ENCODE results near the gene LRRD1.
"Not testable (repeated sequence)": the region's sequence is repeated elsewhere in the genome, so short reads cannot be mapped to it uniquely, and the experiment has no call there.

The LRRD1 gene

DNA sequence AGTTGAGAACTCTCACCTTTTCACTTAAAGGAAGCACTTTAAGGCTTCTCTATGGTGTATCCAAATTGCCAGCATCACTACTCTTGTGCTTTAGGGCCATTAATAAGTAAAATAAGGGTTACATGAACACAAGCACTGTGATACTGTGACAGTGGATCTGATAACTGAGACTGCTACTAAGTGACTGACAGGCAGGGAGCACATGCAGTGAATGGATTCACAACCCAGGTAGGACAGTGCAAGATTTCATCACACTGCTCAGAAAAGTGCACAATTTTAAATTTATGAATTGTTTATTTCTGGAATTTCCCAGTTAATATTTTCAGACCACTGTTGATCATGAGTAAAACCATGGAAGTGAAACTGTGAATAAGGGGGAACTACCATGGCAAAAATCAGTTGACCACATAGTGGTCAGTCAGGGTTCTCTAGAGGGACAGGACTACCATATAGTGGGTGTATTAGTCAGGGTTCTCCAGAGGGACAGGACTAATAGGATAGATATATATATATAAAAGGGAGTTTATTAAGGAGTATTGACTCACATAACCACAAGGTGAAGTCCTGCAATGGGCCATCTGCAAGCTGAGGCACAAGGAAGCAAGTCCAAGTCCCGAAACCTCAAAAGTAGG lies 23.7 kb downstream of the LRRD1 start:
- Histone ChIP-seq H3K4me2 (ENCODE audit: low read length) (no peak overlapping the region), H3K9me3 (ENCODE audit: control insufficient read depth, low read length) (no peaks in the 10 kb centered on the region), H3K4me3 (ENCODE audit: low read depth, low read length) (no peak overlapping the region), H2AFZ (no peak overlapping the region), H3K27me3 (ENCODE audit: control insufficient read depth, insufficient read depth, low read length) (no peaks in the 10 kb centered on the region), H3K36me3 (ENCODE audit: control insufficient read depth, insufficient read depth, low read length) (no peaks in the 10 kb centered on the region), H3K27ac (no peak overlapping the region), H3K9ac (no peak overlapping the region), H3K79me2 (no peaks in the 10 kb centered on the region), H3K4me1 (no peaks in the 10 kb centered on the region)
- TF ChIP-seq CTCF (IDR thresholded peaks at IDR 0.05): no peak

GRCh38 chr7:92150450-92151017 lies 28.4 kb downstream of the LRRD1 start:
- Histone ChIP-seq H3K9ac (no peak overlapping the region), H3K4me2 (ENCODE audit: low read length) (no peak overlapping the region), H3K79me2 (no peaks in the 10 kb centered on the region), H2AFZ (no peak overlapping the region), H3K27me3 (ENCODE audit: control insufficient read depth, insufficient read depth, low read length) (no peaks in the 10 kb centered on the region), H3K27ac (no peak overlapping the region), H3K36me3 (ENCODE audit: control insufficient read depth, insufficient read depth, low read length) (no peaks in the 10 kb centered on the region), H3K4me3 (ENCODE audit: low read depth, low read length) (no peak overlapping the region), H3K9me3 (ENCODE audit: control insufficient read depth, low read length) (no peaks in the 10 kb centered on the region), H3K4me1 (no peaks in the 10 kb centered on the region)
- no peak for TF ChIP-seq CTCF (IDR thresholded peaks at IDR 0.05)

DNA sequence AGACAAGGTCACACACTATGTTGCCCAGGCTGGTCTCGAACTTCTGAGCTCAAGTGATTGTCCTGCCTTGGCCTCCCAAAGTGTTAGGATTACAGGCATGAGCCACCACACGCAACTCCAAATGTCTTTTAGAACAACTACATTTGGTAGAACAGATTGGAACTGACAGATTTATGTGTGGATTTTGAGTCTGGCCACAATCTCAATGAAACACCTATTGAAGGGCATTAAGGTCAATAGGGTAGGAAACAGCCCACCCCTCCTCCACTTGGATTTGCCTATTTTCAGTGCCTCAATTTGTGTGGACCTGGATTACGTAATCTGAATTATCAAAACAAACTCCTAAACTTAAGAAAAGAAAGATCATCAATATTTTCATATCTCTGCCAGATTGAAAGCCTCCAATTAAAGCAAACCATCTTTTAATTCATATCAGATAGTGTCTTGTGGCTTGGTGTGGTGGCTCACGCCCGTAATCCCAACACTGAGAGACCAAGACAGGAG lies 29.2 kb downstream of the LRRD1 start:
- no peak overlapping the region for H3K9ac ChIP-seq
- H3K27me3 ChIP-seq (ENCODE audit: control insufficient read depth, insufficient read depth, low read length): no peaks in the 10 kb centered on the region
- no peak overlapping the region for H3K27ac ChIP-seq
- H3K79me2 ChIP-seq: no peaks in the 10 kb centered on the region
- TF ChIP-seq CTCF (IDR thresholded peaks at IDR 0.05): no peak
- no peak overlapping the region for H3K4me3 ChIP-seq (ENCODE audit: low read depth, low read length)
- no peaks in the 10 kb centered on the region for H3K4me1 ChIP-seq
- H2AFZ ChIP-seq: no peak overlapping the region
- H3K36me3 ChIP-seq (ENCODE audit: control insufficient read depth, insufficient read depth, low read length): no peaks in the 10 kb centered on the region
- H3K4me2 ChIP-seq (ENCODE audit: low read length): no peak overlapping the region
- no peaks in the 10 kb centered on the region for H3K9me3 ChIP-seq (ENCODE audit: control insufficient read depth, low read length)

- H3K79me2 ChIP-seq; H3K9me3 ChIP-seq (ENCODE audit: control insufficient read depth, low read length); H3K27me3 ChIP-seq (ENCODE audit: control insufficient read depth, insufficient read depth, low read length); H3K36me3 ChIP-seq (ENCODE audit: control insufficient read depth, insufficient read depth, low read length); H3K27ac ChIP-seq; H3K9ac ChIP-seq; H2AFZ ChIP-seq; H3K4me3 ChIP-seq (ENCODE audit: low read depth, low read length); H3K4me1 ChIP-seq; H3K4me2 ChIP-seq (ENCODE audit: low read length): not testable (repeated sequence)
Observed at GRCh38 chr7:92143192-92143880, 35.6 kb downstream of the LRRD1 start.

GRCh38 chr7:92142791-92143190 lies 36.2 kb downstream of the LRRD1 start:
- not testable (repeated sequence) for H3K9ac ChIP-seq; H3K9me3 ChIP-seq (ENCODE audit: control insufficient read depth, low read length); H3K36me3 ChIP-seq (ENCODE audit: control insufficient read depth, insufficient read depth, low read length); H3K4me2 ChIP-seq (ENCODE audit: low read length); H3K27ac ChIP-seq; H3K79me2 ChIP-seq; H3K4me1 ChIP-seq; H3K27me3 ChIP-seq (ENCODE audit: control insufficient read depth, insufficient read depth, low read length); H3K4me3 ChIP-seq (ENCODE audit: low read depth, low read length); H2AFZ ChIP-seq

Data from parathyroid adenoma (tissue), 2 donors.